Measurements from ENCODE around the gene ZNF337. TPM values are rescaled to one million over a fixed set of nuclear protein-coding genes. Genes with fewer than 3 reads are reported as not detected.

The ZNF337 gene
- total and polyA plus RNA-seq, 2 of the 13 experiments (the other 11 are each of a cell fraction or from before 2014, with no cell fraction given): 17.0 to 19.6 TPM

GRCh38 chr20:25696371-25697131 lies at the start of gene ZNF337 (continued):
- TF ChIP-seq, protein P1, sequence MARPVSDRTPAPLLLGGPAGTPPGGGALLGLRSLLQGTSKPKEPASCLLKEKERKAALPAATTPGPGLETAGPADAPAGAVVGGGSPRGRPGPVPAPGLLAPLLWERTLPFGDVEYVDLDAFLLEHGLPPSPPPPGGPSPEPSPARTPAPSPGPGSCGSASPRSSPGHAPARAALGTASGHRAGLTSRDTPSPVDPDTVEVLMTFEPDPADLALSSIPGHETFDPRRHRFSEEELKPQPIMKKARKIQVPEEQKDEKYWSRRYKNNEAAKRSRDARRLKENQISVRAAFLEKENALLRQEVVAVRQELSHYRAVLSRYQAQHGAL (CRISPR knock-in tag; IDR thresholded peaks at IDR 0.05; ENCODE audit: not compliant biosample characterization): no peak
- TF ChIP-seq BCL6 (CRISPR knock-in tag; IDR thresholded peaks at IDR 0.05): peak; percentile 76
- TF ChIP-seq SPEN (CRISPR knock-in tag; IDR thresholded peaks at IDR 0.05; ENCODE audit: low read depth): peak; percentile 98
- no peak for TF ChIP-seq SATB2 (CRISPR knock-in tag; IDR thresholded peaks at IDR 0.05)
- TF ChIP-seq ZSCAN31 (CRISPR knock-in tag; IDR thresholded peaks at IDR 0.05; ENCODE audit: low read depth): peak; percentile 99
- peak; percentile 69 for TF ChIP-seq ZNF296 (CRISPR knock-in tag; conservative IDR thresholded peaks at IDR 0.05)
- TF ChIP-seq, protein P2, sequence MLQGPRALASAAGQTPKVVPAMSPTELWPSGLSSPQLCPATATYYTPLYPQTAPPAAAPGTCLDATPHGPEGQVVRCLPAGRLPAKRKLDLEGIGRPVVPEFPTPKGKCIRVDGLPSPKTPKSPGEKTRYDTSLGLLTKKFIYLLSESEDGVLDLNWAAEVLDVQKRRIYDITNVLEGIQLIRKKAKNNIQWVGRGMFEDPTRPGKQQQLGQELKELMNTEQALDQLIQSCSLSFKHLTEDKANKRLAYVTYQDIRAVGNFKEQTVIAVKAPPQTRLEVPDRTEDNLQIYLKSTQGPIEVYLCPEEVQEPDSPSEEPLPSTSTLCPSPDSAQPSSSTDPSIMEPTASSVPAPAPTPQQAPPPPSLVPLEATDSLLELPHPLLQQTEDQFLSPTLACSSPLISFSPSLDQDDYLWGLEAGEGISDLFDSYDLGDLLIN (CRISPR knock-in tag; IDR thresholded peaks at IDR 0.05; ENCODE audit: borderline replicate concordance): no peak
- TF ChIP-seq ZNF224 (CRISPR knock-in tag; IDR thresholded peaks at IDR 0.05): peak; percentile 99
- peak; percentile 99 for TF ChIP-seq ZNF761 (CRISPR knock-in tag; conservative IDR thresholded peaks at IDR 0.05)
- peak; percentile 45; the same call in 1 of the 2 replicates for TF ChIP-seq SOX13 (IDR thresholded peaks at IDR 0.05)
- TF ChIP-seq SOX13 (CRISPR knock-in tag; conservative IDR thresholded peaks at IDR 0.05 in 1 of 2, IDR thresholded peaks at IDR 0.05 in 1 of 2): peak in 1 of 2 experiments; percentile 67; a peak in 2 of 4 replicates
- peak; percentile 71 for TF ChIP-seq NFYB (CRISPR knock-in tag; IDR thresholded peaks at IDR 0.05)
- peak; percentile 71 for TF ChIP-seq ZSCAN20 (CRISPR knock-in tag; IDR thresholded peaks at IDR 0.05; ENCODE audit: borderline replicate concordance)
- TF ChIP-seq ZNF362 (CRISPR knock-in tag; IDR thresholded peaks at IDR 0.05; ENCODE audit: borderline replicate concordance): no peak; the same call in 1 of the 2 replicates
- peak; percentile 99; the same call in 1 of the 2 replicates for TF ChIP-seq ZNF615 (CRISPR knock-in tag; IDR thresholded peaks at IDR 0.05; ENCODE audit: borderline replicate concordance)
- peak; percentile 70; the same call in 1 of the 2 replicates for TF ChIP-seq ZNF136 (CRISPR knock-in tag; IDR thresholded peaks at IDR 0.05; ENCODE audit: low read depth)
- TF ChIP-seq, protein P3, sequence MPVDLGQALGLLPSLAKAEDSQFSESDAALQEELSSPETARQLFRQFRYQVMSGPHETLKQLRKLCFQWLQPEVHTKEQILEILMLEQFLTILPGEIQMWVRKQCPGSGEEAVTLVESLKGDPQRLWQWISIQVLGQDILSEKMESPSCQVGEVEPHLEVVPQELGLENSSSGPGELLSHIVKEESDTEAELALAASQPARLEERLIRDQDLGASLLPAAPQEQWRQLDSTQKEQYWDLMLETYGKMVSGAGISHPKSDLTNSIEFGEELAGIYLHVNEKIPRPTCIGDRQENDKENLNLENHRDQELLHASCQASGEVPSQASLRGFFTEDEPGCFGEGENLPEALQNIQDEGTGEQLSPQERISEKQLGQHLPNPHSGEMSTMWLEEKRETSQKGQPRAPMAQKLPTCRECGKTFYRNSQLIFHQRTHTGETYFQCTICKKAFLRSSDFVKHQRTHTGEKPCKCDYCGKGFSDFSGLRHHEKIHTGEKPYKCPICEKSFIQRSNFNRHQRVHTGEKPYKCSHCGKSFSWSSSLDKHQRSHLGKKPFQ (CRISPR knock-in tag; IDR thresholded peaks at IDR 0.05; ENCODE audit: insufficient replicate concordance): peak; percentile 96
- no peak for TF ChIP-seq LCORL (IDR thresholded peaks at IDR 0.05)
- TF ChIP-seq LCORL (CRISPR knock-in tag; IDR thresholded peaks at IDR 0.05): peak; percentile 98
- TF ChIP-seq, protein P4, sequence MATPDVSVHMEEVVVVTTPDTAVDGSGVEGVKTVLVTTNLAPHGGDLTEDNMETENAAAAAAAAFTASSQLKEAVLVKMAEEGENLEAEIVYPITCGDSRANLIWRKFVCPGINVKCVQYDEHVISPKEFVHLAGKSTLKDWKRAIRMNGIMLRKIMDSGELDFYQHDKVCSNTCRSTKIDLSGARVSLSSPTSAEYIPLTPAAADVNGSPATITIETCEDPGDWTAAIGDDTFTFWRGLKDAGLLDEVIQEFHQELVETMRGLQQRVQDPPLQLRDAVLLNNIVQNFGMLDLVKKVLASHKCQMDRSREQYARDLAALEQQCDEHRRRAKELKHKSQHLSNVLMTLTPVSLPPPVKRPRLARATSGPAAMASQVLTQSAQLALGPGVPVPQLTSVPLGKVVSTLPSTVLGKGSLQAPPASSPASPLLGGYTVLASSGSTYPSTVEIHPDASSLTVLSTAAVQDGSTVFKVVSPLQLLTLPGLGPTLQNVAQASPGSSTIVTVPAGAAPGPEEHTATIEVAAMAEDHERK (CRISPR knock-in tag; IDR thresholded peaks at IDR 0.05; ENCODE audit: low read depth): peak; percentile 94
- TF ChIP-seq RFXANK (CRISPR knock-in tag; IDR thresholded peaks at IDR 0.05): 0 out of 2 replicates have a peak, but pooled peaks have one; percentile 38
- TF ChIP-seq SP4 (CRISPR knock-in tag; IDR thresholded peaks at IDR 0.05): peak; percentile 98
- TF ChIP-seq SAP130 (CRISPR knock-in tag; IDR thresholded peaks at IDR 0.05; ENCODE audit: low read depth): peak; percentile 97
- TF ChIP-seq KDM4B (CRISPR knock-in tag; IDR thresholded peaks at IDR 0.05): peak; percentile 87; the same call in 1 of the 2 replicates
- TF ChIP-seq ZNF331 (CRISPR knock-in tag; IDR thresholded peaks at IDR 0.05): peak; percentile 98
